Suprapubic skin (tissue), 4 donors: ENCODE measurements around the gene PAQR5. TPM values are rescaled to one million over a fixed set of nuclear protein-coding genes. Genes with fewer than 3 reads are reported as not detected.

Source experiments
- DNase-seq, 2 donors: peaks; one replicate each; pipeline ENCODE4 v3.0.0-alpha.2; 2019; ENCODE audit warnings: low spot score in 2 of 2
- H3K27ac ChIP-seq: fragments of 200-600 bp; sonication (generic); one replicate; pipeline ENCODE4 v1.5.1; 2019
- H3K27me3 ChIP-seq: fragments of 200-600 bp; sonication (generic); one replicate; pipeline ENCODE4 v1.5.1; 2019
- H3K36me3 ChIP-seq: fragments of 200-600 bp; sonication (generic); one replicate; pipeline ENCODE4 v1.5.1; 2019
- H3K4me1 ChIP-seq: fragments of 200-600 bp; sonication (generic); one replicate; pipeline ENCODE4 v1.5.1; 2019
- H3K4me3 ChIP-seq: fragments of 200-600 bp; sonication (generic); one replicate; pipeline ENCODE4 v1.5.1; 2019; ENCODE audit warnings: mild to moderate bottlenecking
- H3K9me3 ChIP-seq: fragments of 200-600 bp; sonication (generic); one replicate; pipeline ENCODE4 v1.5.1; 2019
- EP300 ChIP-seq: sonication (generic); formaldehyde crosslinking; IDR thresholded peaks from one replicate; pipeline ENCODE4 v1.6.1; 2017; ENCODE audit warnings: antibody characterized with exemption
- POLR2A ChIP-seq, 2 donors: fragments of 450-650 bp; IDR thresholded peaks; one replicate each; pipeline ENCODE4 v1.6.1; 2017; ENCODE audit warnings: antibody characterized with exemption in 2 of 2, mild to moderate bottlenecking in 2 of 2, moderate library complexity in 2 of 2
- POLR2AphosphoS5 ChIP-seq, 3 donors: sonication (generic); formaldehyde crosslinking; IDR thresholded peaks; one replicate each; pipeline ENCODE4 v1.6.1; 2017; ENCODE audit warnings: antibody characterized with exemption in 3 of 3
- WGBS: methylation state at CpG from one replicate; pipeline ENCODE4 v1.1.5; 2018; 5-methylcytosine and 5-hydroxymethylcytosine counted together
- total RNA-seq, 4 donors: library from RNA; depleted of rRNA; stranded (reverse); fragments of >200 nt; gene quantifications; one replicate each; pipeline ENCODE4 v1.1.0, GENCODE V29; 2016
- TF ChIP-seq, protein P1 (sequence below), 2 donors: fragments of 200-600 bp in 1 of 2; fragments of 450-650 bp in 1 of 2; sonication (generic) in 1 of 2; IDR thresholded peaks; one replicate each; pipeline ENCODE4 v1.5.1; 2016 to 2019; ENCODE audit warnings: antibody characterized with exemption in 2 of 2, mild to moderate bottlenecking in 1 of 2, moderate library complexity in 1 of 2

PAQR5 gene
- total RNA-seq, 4 donors from 2014 or later: 2.5 to 22.4 (median 9.3) TPM

- no peaks in the 10 kb centered on the region for H3K9me3 ChIP-seq
- H3K4me3 ChIP-seq: no peak overlapping the region
- no peaks in the 10 kb centered on the region for H3K27me3 ChIP-seq
- TF ChIP-seq POLR2AphosphoS5 (IDR thresholded peaks at IDR 0.05) (no peak), POLR2A (IDR thresholded peaks at IDR 0.05) (no peak), EP300 (no peak)
- TF ChIP-seq, protein P1, sequence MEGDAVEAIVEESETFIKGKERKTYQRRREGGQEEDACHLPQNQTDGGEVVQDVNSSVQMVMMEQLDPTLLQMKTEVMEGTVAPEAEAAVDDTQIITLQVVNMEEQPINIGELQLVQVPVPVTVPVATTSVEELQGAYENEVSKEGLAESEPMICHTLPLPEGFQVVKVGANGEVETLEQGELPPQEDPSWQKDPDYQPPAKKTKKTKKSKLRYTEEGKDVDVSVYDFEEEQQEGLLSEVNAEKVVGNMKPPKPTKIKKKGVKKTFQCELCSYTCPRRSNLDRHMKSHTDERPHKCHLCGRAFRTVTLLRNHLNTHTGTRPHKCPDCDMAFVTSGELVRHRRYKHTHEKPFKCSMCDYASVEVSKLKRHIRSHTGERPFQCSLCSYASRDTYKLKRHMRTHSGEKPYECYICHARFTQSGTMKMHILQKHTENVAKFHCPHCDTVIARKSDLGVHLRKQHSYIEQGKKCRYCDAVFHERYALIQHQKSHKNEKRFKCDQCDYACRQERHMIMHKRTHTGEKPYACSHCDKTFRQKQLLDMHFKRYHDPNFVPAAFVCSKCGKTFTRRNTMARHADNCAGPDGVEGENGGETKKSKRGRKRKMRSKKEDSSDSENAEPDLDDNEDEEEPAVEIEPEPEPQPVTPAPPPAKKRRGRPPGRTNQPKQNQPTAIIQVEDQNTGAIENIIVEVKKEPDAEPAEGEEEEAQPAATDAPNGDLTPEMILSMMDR (IDR thresholded peaks at IDR 0.05): no peak
- H3K27ac ChIP-seq: no peak overlapping the region
- WGBS: 91% methylated on average over 10 of the region's 12 CpGs
- peaks cover 10% of the 10 kb centered on the region for H3K4me1 ChIP-seq
- DNase-seq: no peak
- H3K36me3 ChIP-seq: no peaks in the 10 kb centered on the region
Measured at GRCh38 chr15:69384626-69385598, 86.2 kb downstream of the PAQR5 start.

DNA sequence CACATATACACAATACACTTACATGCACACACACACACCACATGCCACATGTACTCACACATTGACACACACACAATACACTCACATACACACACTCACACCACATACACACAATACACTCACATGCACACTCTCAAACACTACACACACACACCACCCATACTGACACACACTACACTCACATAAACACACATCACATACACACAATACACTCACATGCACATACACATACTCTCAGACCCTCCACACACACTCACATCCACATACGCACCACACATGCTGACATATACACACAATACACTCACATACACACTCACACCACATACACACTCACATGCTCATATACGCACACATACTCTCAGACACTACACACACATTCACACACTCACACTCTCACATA is 87.1 kb downstream of the PAQR5 start:
- WGBS: 96% methylated on average over 2 of the region's 2 CpGs
- TF ChIP-seq POLR2A (IDR thresholded peaks at IDR 0.05): no peak
- no peak for TF ChIP-seq EP300
- no peak for TF ChIP-seq POLR2AphosphoS5 (IDR thresholded peaks at IDR 0.05)
- TF ChIP-seq, protein P1 (IDR thresholded peaks at IDR 0.05): no peak
- H3K9me3 ChIP-seq: no peaks in the 10 kb centered on the region
- no peaks in the 10 kb centered on the region for H3K27me3 ChIP-seq
- H3K27ac ChIP-seq: no peak overlapping the region
- peaks cover 15% of the 10 kb centered on the region for H3K4me1 ChIP-seq
- no peak overlapping the region for H3K4me3 ChIP-seq
- no peak for DNase-seq
- no peaks in the 10 kb centered on the region for H3K36me3 ChIP-seq

- TF ChIP-seq, protein P1 (IDR thresholded peaks at IDR 0.05): no peak
- TF ChIP-seq POLR2AphosphoS5 (IDR thresholded peaks at IDR 0.05) (no peak), POLR2A (IDR thresholded peaks at IDR 0.05) (no peak), EP300 (no peak)
- no peaks in the 10 kb centered on the region for H3K36me3 ChIP-seq
Measured at GRCh38 chr15:69386284-69386683, 87.6 kb downstream of the PAQR5 start.

DNA sequence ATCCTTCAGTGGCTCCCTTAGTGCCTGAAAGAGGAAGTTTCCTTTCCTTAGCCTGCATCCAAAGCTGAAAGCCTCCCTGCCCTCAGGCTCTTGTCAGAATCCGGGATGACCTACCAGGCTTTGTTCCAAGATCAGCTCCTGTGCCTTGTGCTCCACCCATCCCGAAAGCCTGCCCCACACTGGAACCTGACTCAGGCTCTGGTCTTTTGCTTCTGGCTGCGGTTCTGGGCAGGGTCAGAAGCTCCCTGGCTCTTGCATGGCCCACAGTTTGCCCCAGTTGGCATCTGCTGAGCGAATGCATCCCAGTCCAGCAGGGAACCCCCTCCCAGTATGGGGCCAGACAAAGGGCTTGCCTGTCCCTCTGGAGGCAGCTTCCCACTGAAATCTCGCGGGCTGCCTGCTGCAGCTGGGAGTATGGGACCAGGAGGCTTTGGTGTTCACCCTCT is 89.6 kb downstream of the PAQR5 start:
- no peaks in the 10 kb centered on the region for H3K9me3 ChIP-seq
- no peaks in the 10 kb centered on the region for H3K36me3 ChIP-seq
- no peak for DNase-seq
- H3K27ac ChIP-seq: no peak overlapping the region
- 34% methylated on average over 4 of the region's 6 CpGs for WGBS
- peaks cover 24% of the 10 kb centered on the region for H3K4me1 ChIP-seq
- no peak overlapping the region for H3K4me3 ChIP-seq
- TF ChIP-seq POLR2AphosphoS5 (IDR thresholded peaks at IDR 0.05) (no peak), POLR2A (IDR thresholded peaks at IDR 0.05) (no peak), EP300 (no peak)
- TF ChIP-seq, protein P1 (IDR thresholded peaks at IDR 0.05): no peak
- no peaks in the 10 kb centered on the region for H3K27me3 ChIP-seq

More at GRCh38 chr15:69386284-69386683, 87.6 kb downstream of the PAQR5 start:
- Histone ChIP-seq H3K4me1 (peaks cover 18% of the 10 kb centered on the region), H3K27me3 (no peaks in the 10 kb centered on the region), H3K9me3 (no peaks in the 10 kb centered on the region), H3K4me3 (no peak overlapping the region), H3K27ac (no peak overlapping the region)
- no peak for DNase-seq
- WGBS: 79% methylated on average over 7 of the region's 7 CpGs

GRCh38 chr15:69389426-69389825 is 90.7 kb downstream of the PAQR5 start:
- H3K27me3 ChIP-seq: no peaks in the 10 kb centered on the region
- no peak for TF ChIP-seq EP300
- H3K36me3 ChIP-seq: no peaks in the 10 kb centered on the region
- no peak overlapping the region for H3K27ac ChIP-seq
- peaks cover 26% of the 10 kb centered on the region for H3K4me1 ChIP-seq
- DNase-seq: no peak
- no peak overlapping the region for H3K4me3 ChIP-seq
- no peaks in the 10 kb centered on the region for H3K9me3 ChIP-seq
- WGBS: 90% methylated on average over 7 of the region's 7 CpGs
